ENCODE measurements around the gene DGAT2. TPM values are rescaled to one million over a fixed set of nuclear protein-coding genes. Genes with fewer than 3 reads are reported as not detected.

The DGAT2 gene
- total RNA-seq, 2 donors from 2014 or later, result 6.0 to 14.2 TPM

DNA sequence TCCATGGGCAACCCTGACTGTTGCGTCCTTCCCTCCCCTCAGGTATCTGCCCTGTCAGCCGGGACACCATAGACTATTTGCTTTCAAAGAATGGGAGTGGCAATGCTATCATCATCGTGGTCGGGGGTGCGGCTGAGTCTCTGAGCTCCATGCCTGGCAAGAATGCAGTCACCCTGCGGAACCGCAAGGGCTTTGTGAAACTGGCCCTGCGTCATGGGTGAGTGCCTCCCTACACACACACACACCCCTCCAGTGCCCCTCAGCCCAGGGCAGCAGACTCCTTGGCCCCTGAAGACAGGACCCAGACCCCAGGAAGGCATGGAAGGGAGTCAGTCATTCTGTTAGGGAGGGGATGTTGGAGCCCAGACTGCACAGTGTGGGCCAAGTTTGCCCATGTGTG lies 28.5 kb downstream of the DGAT2 start:
- H3K27ac Mint-ChIP-seq, result no peak overlapping the region
- H3K4me3 Mint-ChIP-seq, result no peak overlapping the region

DNA sequence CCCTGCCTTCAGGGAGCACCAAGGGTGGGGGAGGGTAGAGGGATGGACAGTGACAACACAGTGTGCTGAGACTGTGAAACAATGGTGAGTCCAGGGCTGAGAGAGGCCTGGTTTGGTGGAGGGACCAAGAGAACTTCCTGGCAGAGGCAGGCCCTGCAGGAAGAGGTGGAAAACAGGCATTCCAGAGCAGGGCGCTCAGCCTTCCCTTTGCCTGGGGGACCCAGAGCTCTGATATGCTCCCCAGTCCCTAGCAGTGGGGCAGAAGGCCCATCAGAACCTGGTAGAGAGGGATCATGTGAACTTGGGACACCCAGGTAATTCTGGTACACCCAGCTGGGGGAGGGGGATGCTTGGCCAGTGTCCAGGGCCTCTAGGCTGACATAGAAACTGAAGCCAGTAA lies 29.2 kb downstream of the DGAT2 start:
- Histone ChIP-seq H3K27ac (ENCODE audit: low read depth, low read length) (no peak overlapping the region), H3K4me1 (ENCODE audit: control insufficient read depth, insufficient read depth, low read length) (no peaks in the 10 kb centered on the region), H3K9me3 (ENCODE audit: control insufficient read depth, low read length) (no peaks in the 10 kb centered on the region), H3K9ac (ENCODE audit: extremely low read depth, low read length, poor library complexity, severe bottlenecking) (no peak overlapping the region), H3K36me3 (ENCODE audit: control insufficient read depth, insufficient read depth, low read length) (no peaks in the 10 kb centered on the region), H3K27me3 (ENCODE audit: control insufficient read depth, insufficient read depth, low read length, poor library complexity, severe bottlenecking) (no peaks in the 10 kb centered on the region), H3K4me3 (ENCODE audit: low read length) (no peak overlapping the region)
- Mint-ChIP-seq H3K9me3 (no peaks in the 10 kb centered on the region), H3K36me3 (ENCODE audit: low read depth) (peaks cover 7% of the 10 kb centered on the region), H3K27me3 (ENCODE audit: insufficient read depth) (no peaks in the 10 kb centered on the region), H3K4me1 (no peaks in the 10 kb centered on the region), H3K27ac (no peak overlapping the region), H3K4me3 (no peak overlapping the region)
- 100% methylated on average over 1 of the region's 1 CpG; no CpG with 5 or more reads in 1 of the 2 experiments for WGBS, 2 experiments (ENCODE audit: insufficient coverage in 1 of 2, insufficient read length in 1 of 2)
- TF ChIP-seq, protein P1, sequence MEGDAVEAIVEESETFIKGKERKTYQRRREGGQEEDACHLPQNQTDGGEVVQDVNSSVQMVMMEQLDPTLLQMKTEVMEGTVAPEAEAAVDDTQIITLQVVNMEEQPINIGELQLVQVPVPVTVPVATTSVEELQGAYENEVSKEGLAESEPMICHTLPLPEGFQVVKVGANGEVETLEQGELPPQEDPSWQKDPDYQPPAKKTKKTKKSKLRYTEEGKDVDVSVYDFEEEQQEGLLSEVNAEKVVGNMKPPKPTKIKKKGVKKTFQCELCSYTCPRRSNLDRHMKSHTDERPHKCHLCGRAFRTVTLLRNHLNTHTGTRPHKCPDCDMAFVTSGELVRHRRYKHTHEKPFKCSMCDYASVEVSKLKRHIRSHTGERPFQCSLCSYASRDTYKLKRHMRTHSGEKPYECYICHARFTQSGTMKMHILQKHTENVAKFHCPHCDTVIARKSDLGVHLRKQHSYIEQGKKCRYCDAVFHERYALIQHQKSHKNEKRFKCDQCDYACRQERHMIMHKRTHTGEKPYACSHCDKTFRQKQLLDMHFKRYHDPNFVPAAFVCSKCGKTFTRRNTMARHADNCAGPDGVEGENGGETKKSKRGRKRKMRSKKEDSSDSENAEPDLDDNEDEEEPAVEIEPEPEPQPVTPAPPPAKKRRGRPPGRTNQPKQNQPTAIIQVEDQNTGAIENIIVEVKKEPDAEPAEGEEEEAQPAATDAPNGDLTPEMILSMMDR (conservative IDR thresholded peaks at IDR 0.05), result no peak
- DNase-seq, result no peak

More for the DNA sequence above, 28.5 kb downstream of the DGAT2 start:
- peaks cover 7% of the 10 kb centered on the region for H3K36me3 Mint-ChIP-seq (ENCODE audit: low read depth)
- H3K27ac ChIP-seq (ENCODE audit: low read depth, low read length), result no peak overlapping the region
- DNase-seq, result no peak
- no peaks in the 10 kb centered on the region for H3K27me3 ChIP-seq (ENCODE audit: control insufficient read depth, insufficient read depth, low read length, poor library complexity, severe bottlenecking)
- no peaks in the 10 kb centered on the region for H3K27me3 Mint-ChIP-seq (ENCODE audit: insufficient read depth)
- H3K9me3 Mint-ChIP-seq, result no peaks in the 10 kb centered on the region
- WGBS, 2 experiments (ENCODE audit: insufficient coverage in 1 of 2, insufficient read length in 1 of 2), result 93 to 100% methylated on average over 3 to 8 of the region's 8 CpGs
- no peaks in the 10 kb centered on the region for H3K36me3 ChIP-seq (ENCODE audit: control insufficient read depth, insufficient read depth, low read length)
- no peak overlapping the region for H3K4me3 ChIP-seq (ENCODE audit: low read length)
- H3K4me1 ChIP-seq (ENCODE audit: control insufficient read depth, insufficient read depth, low read length), result no peaks in the 10 kb centered on the region
- H3K4me1 Mint-ChIP-seq, result no peaks in the 10 kb centered on the region
- TF ChIP-seq, protein P1 (conservative IDR thresholded peaks at IDR 0.05), result no peak
- no peaks in the 10 kb centered on the region for H3K9me3 ChIP-seq (ENCODE audit: control insufficient read depth, low read length)
- no peak overlapping the region for H3K9ac ChIP-seq (ENCODE audit: extremely low read depth, low read length, poor library complexity, severe bottlenecking)

DNA sequence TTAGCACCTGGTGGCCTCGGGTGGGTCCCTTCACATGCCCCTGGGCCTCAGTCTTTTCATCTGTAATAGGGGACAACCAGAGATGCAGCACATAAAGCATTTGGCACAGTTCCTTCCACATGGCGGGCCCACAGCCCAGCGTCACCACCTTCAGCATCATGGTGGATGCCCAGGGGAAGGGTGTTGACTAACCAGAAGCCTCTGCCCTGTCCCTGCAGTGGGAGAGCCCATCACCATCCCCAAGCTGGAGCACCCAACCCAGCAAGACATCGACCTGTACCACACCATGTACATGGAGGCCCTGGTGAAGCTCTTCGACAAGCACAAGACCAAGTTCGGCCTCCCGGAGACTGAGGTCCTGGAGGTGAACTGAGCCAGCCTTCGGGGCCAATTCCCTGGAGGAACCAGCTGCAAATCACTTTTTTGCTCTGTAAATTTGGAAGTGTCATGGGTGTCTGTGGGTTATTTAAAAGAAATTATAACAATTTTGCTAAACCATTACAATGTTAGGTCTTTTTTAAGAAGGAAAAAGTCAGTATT lies 31.6 kb downstream of the DGAT2 start:
- 92 to 100% methylated on average over 1 to 8 of the region's 8 CpGs for WGBS, 2 experiments (ENCODE audit: insufficient coverage in 1 of 2, insufficient read length in 1 of 2)
- no peak overlapping the region for H3K27ac Mint-ChIP-seq
- no peak overlapping the region for H3K4me3 Mint-ChIP-seq
- no peak for DNase-seq
- no peaks in the 10 kb centered on the region for H3K9me3 ChIP-seq (ENCODE audit: control insufficient read depth, low read length)
- no peaks in the 10 kb centered on the region for H3K27me3 ChIP-seq (ENCODE audit: control insufficient read depth, insufficient read depth, low read length, poor library complexity, severe bottlenecking)
- H3K27ac ChIP-seq (ENCODE audit: low read depth, low read length), result no peak overlapping the region
- no peaks in the 10 kb centered on the region for H3K27me3 Mint-ChIP-seq (ENCODE audit: insufficient read depth)
- H3K4me3 ChIP-seq (ENCODE audit: low read length), result no peak overlapping the region
- peaks cover 7% of the 10 kb centered on the region for H3K36me3 Mint-ChIP-seq (ENCODE audit: low read depth)
- TF ChIP-seq, protein P1 (conservative IDR thresholded peaks at IDR 0.05), result no peak
- no peak overlapping the region for H3K9ac ChIP-seq (ENCODE audit: extremely low read depth, low read length, poor library complexity, severe bottlenecking)
- peaks cover 4% of the 10 kb centered on the region for H3K4me1 Mint-ChIP-seq
- no peaks in the 10 kb centered on the region for H3K36me3 ChIP-seq (ENCODE audit: control insufficient read depth, insufficient read depth, low read length)
- no peaks in the 10 kb centered on the region for H3K9me3 Mint-ChIP-seq
- no peaks in the 10 kb centered on the region for H3K4me1 ChIP-seq (ENCODE audit: control insufficient read depth, insufficient read depth, low read length)

All from endodermal cell (in vitro differentiated cells).